GM23338 (cell line): ENCODE results near the gene RPGRIP1L. TPM values are rescaled to one million over a fixed set of nuclear protein-coding genes. Genes with fewer than 3 reads are reported as not detected.

Source experiments
- ATAC-seq: fragments of 200-7000 bp; cut with Tn5 transposase; 3 replicates; pipeline ENCODE4 v1.9.1; 2020
- DNase-seq: peaks from one replicate; pipeline ENCODE4 v3.0.0-alpha.2; 2015; ENCODE audit warnings: low spot score
- H2AFZ ChIP-seq: fragments of 200-600 bp; sonication (generic); 2 replicates; pipeline ENCODE4 v1.8.0; 2016; ENCODE audit warnings: antibody characterized with exemption, mild to moderate bottlenecking, moderate library complexity
- H3F3A ChIP-seq: fragments of 200-600 bp; sonication (generic); replicated peaks from 2 replicates; pipeline ENCODE4 v1.8.0; 2017; ENCODE audit warnings: antibody characterized with exemption, mixed run types, low read depth
- H3K27ac ChIP-seq: fragments of 200-600 bp; sonication (generic); 2 replicates; pipeline ENCODE4 v1.6.1; 2016; ENCODE audit warnings: low read depth
- H3K27me3 ChIP-seq: fragments of 200-600 bp; sonication (generic); 2 replicates; pipeline ENCODE4 v1.8.0; 2016; ENCODE audit warnings: mild to moderate bottlenecking, mixed run types, moderate library complexity; ENCODE audit not compliant: insufficient read depth
- H3K36me3 ChIP-seq: fragments of 200-600 bp; sonication (generic); 2 replicates; pipeline ENCODE4 v1.8.0; 2016; ENCODE audit warnings: mild to moderate bottlenecking; ENCODE audit not compliant: insufficient read depth
- H3K4me1 ChIP-seq: fragments of 200-600 bp; sonication (generic); 2 replicates; pipeline ENCODE4 v1.8.0; 2016; ENCODE audit warnings: mild to moderate bottlenecking, moderate library complexity; ENCODE audit not compliant: insufficient read depth
- H3K4me2 ChIP-seq: fragments of 200-600 bp; sonication (generic); 2 replicates; pipeline ENCODE4 v1.7.1; 2017; ENCODE audit warnings: mixed run types
- H3K4me3 ChIP-seq: fragments of 200-600 bp; sonication (generic); 2 replicates; pipeline ENCODE4 v1.6.1; 2016; ENCODE audit warnings: mixed run types
- H3K79me2 ChIP-seq: fragments of 200-600 bp; sonication (generic); replicated peaks from 2 replicates; pipeline ENCODE4 v1.8.0; 2017; ENCODE audit warnings: mild to moderate bottlenecking; ENCODE audit not compliant: insufficient read depth
- H3K9me2 ChIP-seq: fragments of 200-600 bp; sonication (generic); 2 replicates; pipeline ENCODE4 v1.8.0; 2017; ENCODE audit not compliant: insufficient read depth
- H4K20me1 ChIP-seq: fragments of 200-600 bp; sonication (generic); replicated peaks from 2 replicates; pipeline ENCODE4 v1.8.0; 2017; ENCODE audit warnings: mild to moderate bottlenecking; ENCODE audit not compliant: insufficient read depth
- H3K27ac Mint-ChIP-seq: 2 replicates; pipeline ENCODE4 v1.8.0; 2020; ENCODE audit warnings: inconsistent platforms, mild to moderate bottlenecking, moderate library complexity, mixed read lengths
- H3K27me3 Mint-ChIP-seq: 3 replicates; pipeline ENCODE4 v1.8.0; 2022; ENCODE audit warnings: low read depth, mild to moderate bottlenecking, moderate library complexity, mixed read lengths, inconsistent platforms; ENCODE audit not compliant: insufficient read depth, poor library complexity
- H3K36me3 Mint-ChIP-seq: 3 replicates; pipeline ENCODE4 v1.8.0; 2021; ENCODE audit warnings: low read depth, mild to moderate bottlenecking, inconsistent platforms, moderate library complexity, mixed read lengths
- H3K4me1 Mint-ChIP-seq: 3 replicates; pipeline ENCODE4 v1.8.0; 2020; ENCODE audit warnings: mild to moderate bottlenecking, inconsistent platforms, mixed read lengths
- H3K4me3 Mint-ChIP-seq: 3 replicates; pipeline ENCODE4 v1.8.0; 2021; ENCODE audit warnings: moderate library complexity, mild to moderate bottlenecking, inconsistent platforms, mixed read lengths
- H3K9me3 Mint-ChIP-seq: 3 replicates; pipeline ENCODE4 v1.8.0; 2020; ENCODE audit warnings: moderate library complexity, mild to moderate bottlenecking, inconsistent platforms, mixed read lengths
- CREB1 ChIP-seq: fragments of 250-450 bp; sonication (Bioruptor Pico); IDR thresholded peaks from 2 replicates; pipeline ENCODE4 v1.5.0; 2020; ENCODE audit warnings: low read depth, mild to moderate bottlenecking, moderate library complexity
- CTCF ChIP-seq, 2 experiments: fragments of 200-600 bp in 1 of 2; sonication (generic) in 1 of 2; conservative IDR thresholded peaks; 2 replicates each; pipeline versions ENCODE4 v1.5.1 to v1.6.1; 2016 to 2017; ENCODE audit warnings: antibody characterized with exemption in 2 of 2, low read depth in 2 of 2, mild to moderate bottlenecking in 2 of 2, moderate library complexity in 1 of 2
- ETS1 ChIP-seq: IDR thresholded peaks from 2 replicates; pipeline ENCODE4 v1.6.1; 2016; ENCODE audit warnings: antibody characterized with exemption
- EZH2phosphoT487 ChIP-seq: fragments of 200-600 bp; sonication (generic); IDR thresholded peaks from one replicate; pipeline ENCODE4 v1.8.1; 2018; ENCODE audit warnings: antibody characterized with exemption; ENCODE audit not compliant: unreplicated experiment
- POLR2AphosphoS5 ChIP-seq: IDR thresholded peaks from 2 replicates; pipeline ENCODE4 v1.6.1; 2016; ENCODE audit warnings: antibody characterized with exemption, low read depth
- STAT1 ChIP-seq: IDR thresholded peaks from one replicate; pipeline ENCODE4 v1.6.1; 2016; ENCODE audit warnings: antibody characterized with exemption; ENCODE audit not compliant: unreplicated experiment
- ZNF114 ChIP-seq: fragments of 250-450 bp; sonication (Bioruptor Pico); IDR thresholded peaks from 2 replicates; pipeline ENCODE4 v1.5.0; 2020; ENCODE audit warnings: mild to moderate bottlenecking, moderate library complexity
- polyA plus RNA-seq: library from polyadenylated mRNA; unstranded; fragments of >200 nt; fragmentation: Nextera tagmentation; extraction: Ambion mirVana; gene quantifications from 2 replicates; pipeline ENCODE4 v1.2.1, GENCODE V29; 2016
- total RNA-seq: library from RNA; depleted of rRNA; stranded (reverse); fragments of >200 nt; shearing (Covaris generic); gene quantifications from 2 replicates; pipeline ENCODE4 v1.2.3, GENCODE V29; 2014

Gene RPGRIP1L
- total and polyA plus RNA-seq, 2 experiments from 2014 or later: 11.4 to 21.3 TPM

- TF ChIP-seq CTCF (conservative IDR thresholded peaks at IDR 0.05; ENCODE audit: low read depth in 2 of 2) (no peak), STAT1 (no peak), ETS1 (no peak), EZH2phosphoT487 (no peak), ZNF114 (CRISPR knock-in tag) (no peak)
Measured at GRCh38 chr16:53646506-53646905, 57.2 kb downstream of the RPGRIP1L start (continued).

DNA sequence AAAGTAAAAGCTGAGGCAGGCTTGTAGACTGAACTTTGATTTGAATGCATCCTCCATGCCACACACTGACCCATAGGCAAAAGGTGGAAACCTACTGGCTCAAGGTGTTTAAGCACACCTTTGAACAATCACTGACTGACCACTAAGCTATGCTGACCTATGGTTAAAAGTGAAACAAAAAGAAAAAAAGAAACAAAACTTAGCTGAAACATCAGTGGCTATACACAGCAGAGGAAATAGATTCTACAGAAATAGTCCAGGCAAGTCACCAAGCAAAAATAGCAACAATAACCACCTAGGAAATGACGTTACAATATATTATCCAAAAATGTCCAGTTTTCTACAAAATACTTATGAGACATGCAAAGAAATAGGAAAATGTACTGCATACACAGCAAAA lies 60.2 kb downstream of the RPGRIP1L start:
- ATAC-seq (no peak), DNase-seq (no peak)
- Histone ChIP-seq H2AFZ (no peak overlapping the region), H3K4me2 (no peak overlapping the region), H3F3A (no peaks in the 10 kb centered on the region), H3K4me1 (no peaks in the 10 kb centered on the region), H3K79me2 (no peaks in the 10 kb centered on the region), H4K20me1 (no peaks in the 10 kb centered on the region), H3K4me3 (no peak overlapping the region), H3K27me3 (no peaks in the 10 kb centered on the region), H3K36me3 (no peaks in the 10 kb centered on the region; the same call in 1 of the 2 replicates), H3K9me2 (no peaks in the 10 kb centered on the region), H3K27ac (no peak overlapping the region)
- no peak overlapping the region for H3K27ac Mint-ChIP-seq
- no peak overlapping the region for H3K4me3 Mint-ChIP-seq
- no peaks in the 10 kb centered on the region for H3K9me3 Mint-ChIP-seq
- H3K4me1 Mint-ChIP-seq: peaks cover 19% of the 10 kb centered on the region
- TF ChIP-seq ETS1 (no peak), CREB1 (CRISPR knock-in tag) (no peak), POLR2AphosphoS5 (no peak)
- H3K27me3 Mint-ChIP-seq: no peaks in the 10 kb centered on the region
- peaks cover 16% of the 10 kb centered on the region; the same call in 2 of the 3 replicates for H3K36me3 Mint-ChIP-seq

- no peak overlapping the region for H3K27ac ChIP-seq
- H3K9me2 ChIP-seq: no peaks in the 10 kb centered on the region
- no peak overlapping the region for H3K4me2 ChIP-seq
- no peak overlapping the region for H2AFZ ChIP-seq
- H3K36me3 ChIP-seq: no peaks in the 10 kb centered on the region; the same call in 1 of the 2 replicates
- no peaks in the 10 kb centered on the region for H4K20me1 ChIP-seq
- H3K4me3 ChIP-seq: no peak overlapping the region
- ATAC-seq: no peak
- H3F3A ChIP-seq: no peaks in the 10 kb centered on the region
- H3K79me2 ChIP-seq: no peaks in the 10 kb centered on the region
- DNase-seq: no peak
- Mint-ChIP-seq H3K9me3 (no peaks in the 10 kb centered on the region), H3K4me3 (no peak overlapping the region), H3K27ac (no peak overlapping the region), H3K4me1 (peaks cover 19% of the 10 kb centered on the region), H3K36me3 (peaks cover 16% of the 10 kb centered on the region; the same call in 2 of the 3 replicates), H3K27me3 (no peaks in the 10 kb centered on the region)
- no peaks in the 10 kb centered on the region for H3K27me3 ChIP-seq
- H3K4me1 ChIP-seq: no peaks in the 10 kb centered on the region
- no peak for TF ChIP-seq ZNF114 (CRISPR knock-in tag)
- TF ChIP-seq CTCF (conservative IDR thresholded peaks at IDR 0.05; ENCODE audit: low read depth in 2 of 2): no peak
- TF ChIP-seq STAT1: no peak
Measured at GRCh38 chr16:53642094-53642493, 61.6 kb downstream of the RPGRIP1L start.
